Measurements from ENCODE around the gene PDE4D.

Gene PDE4D

GRCh38 chr5:59268756-59269415 is 624.6 kb downstream of the PDE4D start:
- no peak for DNase-seq (ENCODE audit: low read depth)
- TF ChIP-seq, protein P1, sequence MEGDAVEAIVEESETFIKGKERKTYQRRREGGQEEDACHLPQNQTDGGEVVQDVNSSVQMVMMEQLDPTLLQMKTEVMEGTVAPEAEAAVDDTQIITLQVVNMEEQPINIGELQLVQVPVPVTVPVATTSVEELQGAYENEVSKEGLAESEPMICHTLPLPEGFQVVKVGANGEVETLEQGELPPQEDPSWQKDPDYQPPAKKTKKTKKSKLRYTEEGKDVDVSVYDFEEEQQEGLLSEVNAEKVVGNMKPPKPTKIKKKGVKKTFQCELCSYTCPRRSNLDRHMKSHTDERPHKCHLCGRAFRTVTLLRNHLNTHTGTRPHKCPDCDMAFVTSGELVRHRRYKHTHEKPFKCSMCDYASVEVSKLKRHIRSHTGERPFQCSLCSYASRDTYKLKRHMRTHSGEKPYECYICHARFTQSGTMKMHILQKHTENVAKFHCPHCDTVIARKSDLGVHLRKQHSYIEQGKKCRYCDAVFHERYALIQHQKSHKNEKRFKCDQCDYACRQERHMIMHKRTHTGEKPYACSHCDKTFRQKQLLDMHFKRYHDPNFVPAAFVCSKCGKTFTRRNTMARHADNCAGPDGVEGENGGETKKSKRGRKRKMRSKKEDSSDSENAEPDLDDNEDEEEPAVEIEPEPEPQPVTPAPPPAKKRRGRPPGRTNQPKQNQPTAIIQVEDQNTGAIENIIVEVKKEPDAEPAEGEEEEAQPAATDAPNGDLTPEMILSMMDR (conservative IDR thresholded peaks at IDR 0.05; ENCODE audit: control insufficient read depth, insufficient read depth, low read depth, low read length): no peak
- no peak overlapping the region for H3K4me3 ChIP-seq (ENCODE audit: control insufficient read depth, low read depth, low read length)

DNA sequence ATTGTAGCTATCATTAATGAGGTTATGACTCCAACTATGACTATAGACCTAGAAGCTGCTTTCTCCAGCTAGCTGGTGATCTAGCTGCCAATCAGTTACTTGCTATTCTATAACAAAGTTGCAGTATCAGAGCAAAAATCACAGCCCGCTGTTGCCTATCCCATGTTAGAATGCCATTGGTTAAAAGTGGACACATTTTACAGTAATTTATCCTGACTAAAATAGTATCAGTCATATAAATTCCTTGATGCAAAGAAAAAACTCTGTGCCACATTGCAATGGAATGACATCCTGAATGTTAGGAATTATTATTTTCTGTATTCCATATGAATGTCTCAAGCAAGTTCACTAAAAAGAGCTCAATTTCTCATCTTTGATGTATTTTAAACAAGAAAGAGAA is 626.5 kb downstream of the PDE4D start:
- TF ChIP-seq, protein P1 (conservative IDR thresholded peaks at IDR 0.05; ENCODE audit: control insufficient read depth, insufficient read depth, low read depth, low read length): no peak
- no peak overlapping the region for H3K4me3 ChIP-seq (ENCODE audit: control insufficient read depth, low read depth, low read length)
- no peak for DNase-seq (ENCODE audit: low read depth)

DNA sequence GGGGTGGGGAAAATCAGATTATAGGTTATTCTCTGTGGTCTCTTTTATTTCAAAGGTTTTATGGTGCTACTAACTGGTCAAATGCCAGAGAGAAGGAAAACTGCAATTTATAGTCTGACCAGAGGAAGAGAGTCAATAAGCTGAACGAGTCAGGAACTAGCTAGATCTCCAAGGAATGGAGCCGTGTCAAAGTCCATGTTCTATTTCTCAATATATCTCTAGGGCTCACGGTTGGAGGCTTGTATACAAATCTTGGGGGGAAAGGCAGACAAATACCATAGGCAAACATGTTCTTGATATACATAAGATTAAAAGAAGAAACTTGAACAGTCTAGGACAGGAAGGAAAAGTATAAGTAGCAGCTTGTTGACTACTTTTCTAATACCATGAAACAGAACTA is 627.1 kb downstream of the PDE4D start:
- no peak for DNase-seq (ENCODE audit: low read depth)
- TF ChIP-seq, protein P1 (conservative IDR thresholded peaks at IDR 0.05; ENCODE audit: control insufficient read depth, insufficient read depth, low read depth, low read length): no peak
- no peak overlapping the region for H3K4me3 ChIP-seq (ENCODE audit: control insufficient read depth, low read depth, low read length)

- no peak overlapping the region for H3K4me3 ChIP-seq (ENCODE audit: control insufficient read depth, low read depth, low read length)
- no peak for DNase-seq (ENCODE audit: low read depth)
- TF ChIP-seq, protein P1 (conservative IDR thresholded peaks at IDR 0.05; ENCODE audit: control insufficient read depth, insufficient read depth, low read depth, low read length): no peak
Observed at GRCh38 chr5:59264639-59265245, 628.8 kb downstream of the PDE4D start.

GRCh38 chr5:59264013-59264412 is 629.5 kb downstream of the PDE4D start:
- H3K4me3 ChIP-seq (ENCODE audit: control insufficient read depth, low read depth, low read length): no peak overlapping the region
- DNase-seq (ENCODE audit: low read depth): no peak
- TF ChIP-seq, protein P1 (conservative IDR thresholded peaks at IDR 0.05; ENCODE audit: control insufficient read depth, insufficient read depth, low read depth, low read length): no peak

DNA sequence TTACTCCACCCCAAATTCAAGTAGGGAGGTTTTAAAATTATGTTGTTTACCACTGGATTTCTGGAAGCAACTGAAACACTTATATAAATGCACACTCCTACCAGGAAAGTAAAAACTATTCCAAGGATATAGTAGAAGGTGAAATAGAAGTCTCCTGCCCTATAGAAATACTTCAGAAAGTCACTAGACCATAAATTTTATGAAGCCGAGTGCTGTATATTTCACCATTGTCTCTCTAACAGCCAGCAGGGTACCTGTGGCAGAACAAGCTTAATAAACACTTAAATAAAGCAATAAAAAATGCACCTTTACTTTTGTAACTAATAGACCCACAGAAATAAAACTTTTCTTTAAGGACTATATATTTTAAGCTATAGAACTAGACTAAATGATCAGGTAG is 631.6 kb downstream of the PDE4D start:
- H3K4me3 ChIP-seq (ENCODE audit: control insufficient read depth, low read depth, low read length): no peak overlapping the region
- TF ChIP-seq, protein P1 (conservative IDR thresholded peaks at IDR 0.05; ENCODE audit: control insufficient read depth, insufficient read depth, low read depth, low read length): no peak
- no peak for DNase-seq (ENCODE audit: low read depth)
